WI38 (cell line): ENCODE data around the gene DUSP10.

Source experiments
- H3K4me3 ChIP-seq: 2 replicates; pipeline ENCODE4 v1.5.1; 2011; ENCODE audit warnings: low read depth, mild to moderate bottlenecking, control low read depth, low read length
- CTCF ChIP-seq: IDR thresholded peaks from 2 replicates; pipeline ENCODE4 v1.5.1; 2012; ENCODE audit warnings: low read depth, mild to moderate bottlenecking, control low read depth, low read length

Gene DUSP10

GRCh38 chr1:221740993-221741702 is 741 bp downstream of the DUSP10 start:
- peak overlapping the region; percentile 91 for H3K4me3 ChIP-seq
- TF ChIP-seq CTCF: no peak

GRCh38 chr1:221740369-221740992 is 1.4 kb downstream of the DUSP10 start:
- TF ChIP-seq CTCF: no peak
- H3K4me3 ChIP-seq: peak overlapping the region; percentile 91

- no peak for TF ChIP-seq CTCF
- H3K4me3 ChIP-seq: peak overlapping the region; percentile 91
Observed at GRCh38 chr1:221739677-221740025, 2.2 kb downstream of the DUSP10 start.

- TF ChIP-seq CTCF: no peak
- H3K4me3 ChIP-seq: peak overlapping the region; percentile 91
Observed at GRCh38 chr1:221739018-221739676, 2.7 kb downstream of the DUSP10 start.

GRCh38 chr1:221736714-221737113 is 5.2 kb downstream of the DUSP10 start:
- TF ChIP-seq CTCF: no peak
- H3K4me3 ChIP-seq: no peak overlapping the region

GRCh38 chr1:221735999-221736398 is 5.9 kb downstream of the DUSP10 start:
- H3K4me3 ChIP-seq: no peak overlapping the region; the same call in 1 of the 2 replicates
- TF ChIP-seq CTCF: no peak

GRCh38 chr1:221734187-221734586 is 7.7 kb downstream of the DUSP10 start:
- TF ChIP-seq CTCF: no peak

More at GRCh38 chr1:221734187-221734586, 7.7 kb downstream of the DUSP10 start:
- H3K4me3 ChIP-seq: no peak overlapping the region
